ENCODE data around the gene OSBPL10.

Gene OSBPL10

DNA sequence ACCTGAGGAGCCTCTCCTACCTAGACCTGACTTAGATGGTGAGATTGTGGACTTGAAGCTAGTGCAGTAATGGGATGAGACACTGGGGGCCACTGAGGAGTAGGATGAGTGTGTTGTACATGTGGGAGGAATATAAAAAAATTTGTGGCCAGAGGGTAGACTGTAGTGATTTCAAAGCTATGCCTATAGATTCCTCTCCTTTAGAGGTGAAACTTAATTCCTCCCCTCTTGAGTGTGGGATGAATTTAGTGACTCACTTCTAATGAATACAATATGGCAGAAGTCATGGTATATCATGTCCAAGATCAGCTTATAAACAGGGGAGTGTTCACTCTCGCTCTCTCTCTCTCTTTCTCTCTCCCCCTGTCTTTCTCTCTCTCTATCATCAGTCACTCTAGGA, 7.2 kb upstream of the OSBPL10 start:
- no peak for DNase-seq (ENCODE audit: low read depth in 2 of 2)

DNA sequence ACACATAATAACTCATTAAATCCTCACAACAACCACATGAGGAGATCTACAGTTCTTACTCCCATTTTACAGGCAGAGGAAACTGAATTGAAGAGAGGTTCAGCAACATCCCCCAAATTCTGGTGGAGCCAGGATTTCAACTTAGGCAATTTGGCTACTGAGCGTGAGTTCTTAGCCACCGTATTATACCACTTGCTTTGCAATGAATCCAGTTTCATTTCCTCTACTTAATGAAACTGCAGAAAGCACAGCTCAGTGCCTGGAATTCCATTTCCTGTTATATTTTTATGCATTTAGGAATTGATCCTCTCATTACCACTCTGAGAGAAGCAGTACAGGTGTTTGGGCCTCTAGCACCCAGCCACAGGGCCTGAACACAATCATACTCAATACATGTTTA, 4.8 kb upstream of the OSBPL10 start:
- DNase-seq (ENCODE audit: low read depth in 2 of 2): no peak

DNA sequence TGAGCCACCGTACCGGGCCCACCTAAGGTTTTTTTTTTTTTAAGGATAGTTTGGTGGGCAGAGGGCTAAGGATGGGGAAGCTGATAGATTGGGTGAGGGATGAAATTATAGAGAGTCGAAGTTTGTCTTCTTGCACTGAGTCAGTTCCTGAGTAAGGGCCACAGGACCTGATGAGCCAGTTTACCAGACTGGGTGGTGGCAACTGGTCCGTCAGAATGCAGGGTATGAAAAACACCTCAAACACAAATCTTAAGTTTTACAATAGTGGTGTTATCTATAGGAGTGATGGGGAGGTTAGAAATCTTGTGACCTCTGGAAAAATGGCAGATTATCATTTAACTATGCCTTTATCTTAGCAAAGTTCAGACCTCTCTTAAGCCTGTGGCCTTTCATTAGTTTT, 3.3 kb upstream of the OSBPL10 start:
- DNase-seq (ENCODE audit: low read depth in 2 of 2): no peak

DNA sequence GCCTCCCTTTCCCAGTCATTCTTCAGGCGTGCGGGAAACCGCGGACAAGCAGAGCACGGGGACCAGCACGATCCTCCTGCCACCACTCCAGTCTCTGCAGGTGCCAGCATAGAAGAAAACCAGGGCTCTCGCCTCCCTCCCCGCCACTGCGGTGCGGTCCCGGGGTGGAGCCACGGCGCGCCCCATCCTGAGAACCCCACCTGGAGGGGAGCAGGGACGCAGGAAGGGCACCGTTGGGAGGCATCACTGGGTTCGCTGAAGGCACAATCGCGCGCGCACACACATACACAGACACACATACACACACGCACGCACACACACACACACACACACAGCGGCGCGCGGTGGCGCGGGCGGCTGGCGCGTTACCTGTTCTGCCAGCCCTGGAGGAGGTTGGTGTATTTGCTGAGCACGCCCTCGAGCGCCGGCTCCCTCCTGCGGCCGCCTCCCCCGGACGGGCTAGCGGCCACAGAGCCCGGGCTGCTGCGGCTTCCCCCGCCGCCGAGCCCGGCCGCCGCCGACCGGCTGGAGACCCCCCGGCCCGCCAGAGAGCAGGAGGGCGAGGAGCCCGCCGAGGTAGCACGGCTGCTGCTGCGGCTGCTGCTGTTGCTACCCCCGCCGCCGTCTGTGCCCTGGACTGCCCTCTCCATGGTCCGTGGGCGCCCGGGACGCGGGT, 394 bp downstream of the OSBPL10 start:
- peak in 1 of 2 donors; percentile 18 for DNase-seq (ENCODE audit: low read depth in 2 of 2)

DNA sequence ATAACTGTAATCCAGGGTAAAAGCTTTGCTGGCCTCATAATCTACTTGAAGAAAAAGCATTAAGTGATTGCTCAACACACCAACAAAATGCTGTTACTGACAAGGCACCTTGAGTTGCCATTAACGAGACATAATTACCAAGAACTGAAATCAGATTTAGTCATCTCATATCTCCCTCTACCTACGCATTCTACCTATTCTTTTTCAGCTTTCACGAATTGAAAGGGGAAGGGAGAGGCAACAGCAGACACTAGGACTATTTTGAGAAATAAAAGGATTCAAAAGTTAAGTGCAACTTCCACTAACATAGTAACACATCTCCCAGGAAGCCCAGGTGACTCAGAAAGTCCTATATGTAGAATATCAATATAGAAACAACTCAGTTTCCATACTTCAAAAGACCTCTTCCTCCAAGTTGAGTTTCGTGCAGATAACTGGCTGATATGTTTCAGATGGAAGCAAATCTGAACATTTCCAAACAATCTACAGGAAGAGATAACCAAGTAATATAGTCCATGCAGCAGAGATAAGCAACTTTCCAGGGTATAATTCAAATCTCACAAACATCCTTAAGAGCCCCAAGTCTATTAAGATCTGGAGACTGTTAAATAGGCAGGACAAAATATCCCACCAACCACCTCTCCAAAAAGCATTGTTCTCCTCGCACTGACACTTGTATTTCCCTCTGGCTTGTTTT, 1.9 kb downstream of the OSBPL10 start:
- DNase-seq (ENCODE audit: low read depth in 2 of 2): no peak

GRCh38 chr3:31978553-31978952, 2.5 kb downstream of the OSBPL10 start:
- no peak for DNase-seq (ENCODE audit: low read depth in 2 of 2)

DNA sequence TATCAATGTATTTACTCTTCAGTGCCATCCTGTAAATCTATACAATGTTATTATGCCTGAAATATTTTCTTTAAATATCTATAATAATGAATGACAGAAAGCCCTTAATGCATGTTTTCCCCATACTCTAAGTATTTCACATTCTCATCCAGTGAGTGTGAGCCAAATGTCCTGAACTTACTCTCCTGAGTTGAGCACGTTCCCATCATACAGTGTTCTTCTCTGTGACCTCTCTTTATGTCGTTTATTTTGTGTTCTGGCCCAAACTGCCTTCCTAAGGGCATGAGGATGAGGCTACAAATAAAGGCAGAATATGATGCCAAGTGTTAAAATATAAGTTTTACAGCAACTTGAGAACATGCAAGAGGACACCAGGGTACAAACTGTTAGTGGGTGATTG, 3.3 kb downstream of the OSBPL10 start:
- no peak for DNase-seq (ENCODE audit: low read depth in 2 of 2)

DNA sequence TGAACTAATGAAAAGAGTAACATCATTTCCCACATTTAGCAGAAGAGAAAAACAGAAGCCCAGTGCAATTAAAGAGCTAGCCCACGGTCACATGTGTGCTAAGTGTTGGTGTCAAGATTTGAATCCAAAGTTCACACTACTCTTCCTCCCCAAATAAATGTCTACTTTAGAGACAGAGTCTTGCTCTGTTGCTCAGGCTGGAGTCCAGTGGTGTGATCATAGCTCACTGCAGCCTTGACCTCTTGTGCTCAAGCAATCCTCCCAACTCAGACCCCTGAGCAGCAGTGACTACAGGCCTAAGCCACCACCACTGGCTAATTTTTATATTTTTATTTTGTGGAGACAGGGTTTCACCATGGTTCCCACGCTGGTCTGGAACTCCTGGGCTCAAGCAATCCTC, 4.8 kb downstream of the OSBPL10 start:
- DNase-seq (ENCODE audit: low read depth in 2 of 2): no peak

- DNase-seq (ENCODE audit: low read depth in 2 of 2): no peak
Measured at GRCh38 chr3:31974964-31975363, 6.1 kb downstream of the OSBPL10 start.

GRCh38 chr3:31974471-31974870, 6.6 kb downstream of the OSBPL10 start:
- no peak for DNase-seq (ENCODE audit: low read depth in 2 of 2)

DNA sequence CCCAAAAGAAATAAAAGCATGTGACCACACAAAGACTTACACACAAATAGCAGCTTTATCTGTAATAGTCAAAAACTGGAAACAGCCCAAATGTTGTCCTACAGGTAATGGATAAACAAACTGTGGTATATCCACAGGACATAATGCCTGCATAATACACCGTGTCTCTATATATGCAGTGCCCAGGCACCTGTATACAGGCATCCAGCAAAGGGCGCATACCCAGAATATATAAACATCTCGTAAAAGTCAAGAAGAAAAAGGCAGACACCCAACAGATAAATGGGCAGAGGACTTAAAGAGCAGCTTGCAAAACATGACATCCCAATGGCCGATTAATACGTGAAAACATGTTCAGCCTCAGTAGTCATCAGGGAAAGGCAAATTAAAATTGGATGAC, 7.2 kb downstream of the OSBPL10 start:
- no peak for DNase-seq (ENCODE audit: low read depth in 2 of 2)

- no peak for DNase-seq (ENCODE audit: low read depth in 2 of 2)
Measured at GRCh38 chr3:31973081-31973480, 8.0 kb downstream of the OSBPL10 start.

GRCh38 chr3:31971607-31972006, 9.5 kb downstream of the OSBPL10 start:
- no peak for DNase-seq (ENCODE audit: low read depth in 2 of 2)

DNA sequence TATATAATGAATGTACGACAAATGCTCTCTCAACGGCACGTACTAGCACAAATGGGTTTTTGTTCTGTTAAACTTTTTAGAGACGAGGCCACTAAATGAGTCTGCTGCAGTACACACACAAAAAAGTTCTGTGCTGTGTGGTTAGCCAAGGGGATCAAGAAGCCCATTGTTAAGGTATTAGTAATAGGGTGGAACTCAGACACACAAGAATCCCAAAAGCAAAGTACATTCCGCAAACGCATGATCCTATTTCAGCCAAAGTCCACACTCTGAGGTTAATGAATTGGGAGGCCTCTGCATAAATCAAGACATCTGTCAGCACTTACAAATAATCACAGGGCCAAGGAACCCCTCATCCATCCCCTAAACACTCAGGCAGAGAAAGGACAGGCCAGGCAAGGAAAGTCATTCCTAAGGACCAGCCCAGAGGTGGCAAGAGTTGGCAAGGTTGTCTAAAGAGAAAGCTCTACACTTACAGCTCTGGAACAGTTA, 12.1 kb downstream of the OSBPL10 start:
- no peak for DNase-seq (ENCODE audit: low read depth in 2 of 2)

GRCh38 chr3:31968369-31968926, 12.6 kb downstream of the OSBPL10 start:
- DNase-seq (ENCODE audit: low read depth in 2 of 2): no peak

- no peak for DNase-seq (ENCODE audit: low read depth in 2 of 2)
Measured at GRCh38 chr3:31967592-31967991, 13.5 kb downstream of the OSBPL10 start.

DNA sequence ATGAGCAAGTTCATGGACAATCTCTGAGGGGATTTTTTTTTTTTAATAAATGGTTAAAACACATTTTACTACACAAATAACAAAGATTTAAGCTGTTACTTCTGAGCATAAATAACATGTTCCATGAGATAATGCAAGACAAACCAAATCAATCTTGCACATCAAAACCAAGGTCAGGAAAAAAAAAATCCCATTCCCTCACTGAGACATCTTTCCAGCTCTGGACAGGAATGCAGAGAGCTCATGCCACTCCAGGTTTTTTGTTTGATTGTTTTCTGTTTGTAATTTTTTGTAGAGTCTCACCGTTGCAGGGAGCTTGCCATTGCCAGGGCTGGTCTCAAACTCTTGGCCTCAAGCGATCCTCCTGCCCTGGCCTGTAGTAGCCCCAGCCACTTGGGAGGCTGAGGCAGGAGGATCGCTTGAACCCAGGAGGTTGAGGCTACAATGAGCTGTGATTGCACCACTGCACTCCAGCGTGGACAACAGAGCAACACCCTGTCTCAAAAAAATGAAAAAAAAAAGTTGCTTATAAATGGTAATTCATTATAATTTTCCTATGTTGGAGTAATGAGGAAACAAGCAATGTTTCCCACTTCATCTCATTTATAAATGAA, 14.0 kb downstream of the OSBPL10 start:
- DNase-seq (ENCODE audit: low read depth in 2 of 2): no peak

GRCh38 chr3:31962801-31963205, 18.3 kb downstream of the OSBPL10 start:
- DNase-seq (ENCODE audit: low read depth in 2 of 2): no peak

- no peak for DNase-seq (ENCODE audit: low read depth in 2 of 2)
Measured at GRCh38 chr3:31960793-31961431, 20.1 kb downstream of the OSBPL10 start.

- DNase-seq (ENCODE audit: low read depth in 2 of 2): no peak
Measured at GRCh38 chr3:31959951-31960792, 20.9 kb downstream of the OSBPL10 start.

GRCh38 chr3:31959251-31959650, 21.8 kb downstream of the OSBPL10 start:
- no peak for DNase-seq (ENCODE audit: low read depth in 2 of 2)
